K562 (cell line): Measurements from ENCODE around the gene FAM89B. TPM values are rescaled to one million over a fixed set of nuclear protein-coding genes. Genes with fewer than 3 reads are reported as not detected.

ENCODE experiments used
- E4F1 ChIP-seq: fragments of 250-450 bp; sonication (Bioruptor Pico); IDR thresholded peaks from 2 replicates; pipeline ENCODE4 v1.5.0; 2021; ENCODE audit warnings: mild to moderate bottlenecking, borderline replicate concordance
- HEY1 ChIP-seq: fragments of 250-450 bp; sonication (Bioruptor Pico); IDR thresholded peaks from 2 replicates; pipeline ENCODE4 v1.5.0; 2020; ENCODE audit warnings: mild to moderate bottlenecking, moderate library complexity, borderline replicate concordance
- MGA ChIP-seq: fragments of 450-650 bp; IDR thresholded peaks from 2 replicates; pipeline ENCODE4 v1.6.1; 2016; ENCODE audit warnings: mild to moderate bottlenecking, moderate library complexity
- THRB ChIP-seq: fragments of 450-650 bp; formaldehyde crosslinking; conservative IDR thresholded peaks from 2 replicates; pipeline ENCODE4 v1.4.0; 2022; ENCODE audit warnings: mild to moderate bottlenecking, missing genetic modification characterization
- ZFP1 ChIP-seq: fragments of 450-650 bp; formaldehyde crosslinking; IDR thresholded peaks from 2 replicates; pipeline ENCODE4 v1.4.0; 2020; ENCODE audit warnings: mild to moderate bottlenecking, mixed read lengths
- polyA plus RNA-seq, 8 experiments: library from polyadenylated mRNA; depleted of rRNA in 4 of 8; stranded (reverse) in 5 of 8; unstranded in 3 of 8; fragments of >200 nt; fragmentation: Nextera tagmentation in 2 of 8; fragmentation: Illumina TruSeq in 1 of 8; extraction: Ambion mirVana in 2 of 8; extraction: Trizol in 1 of 8; gene quantifications; 2 replicates each; pipeline versions ENCODE4 v1.2.1 to v1.2.3, GENCODE V29; 2011 to 2014; ENCODE audit warnings: inconsistent platforms in 1 of 8, missing spikeins in 1 of 8
- total RNA-seq, 7 experiments: library from RNA; depleted of rRNA in 6 of 7; stranded (reverse); fragments of >200 nt in 6 of 7; fragmentation: Illumina TruSeq in 2 of 7; extraction: Trizol in 2 of 7; gene quantifications; 2 replicates each; pipeline versions ENCODE4 v1.2.1 to v1.2.3, GENCODE V29; 2011 to 2021; ENCODE audit warnings: low replicate concordance in 1 of 7

FAM89B gene
- total and polyA plus RNA-seq, 9 of the 15 experiments (the other 6 are each of a cell fraction or from before 2014, with no cell fraction given) = 0.32 to 27.6 (median 11.9) TPM

- TF ChIP-seq MGA (no peak), HEY1 (CRISPR knock-in tag) (no peak), THRB (CRISPR knock-in tag) (no peak), ZFP1 (CRISPR knock-in tag) (no peak), E4F1 (CRISPR knock-in tag) (no peak)
These were observed 25.9 kb upstream of the FAM89B start (continued) for GRCh38 chr11:65546217-65546958.
